Neural cell (in vitro differentiated cells): Measurements from ENCODE around the gene HIKESHI. TPM values are rescaled to one million over a fixed set of nuclear protein-coding genes. Genes with fewer than 3 reads are reported as not detected.
A peak's percentile ranks its signal among the peaks of the same experiment; 100 is the strongest.
"Not testable (repeated sequence)": the region's sequence is repeated elsewhere in the genome, so short reads cannot be mapped to it uniquely, and the experiment has no call there.

Experiments used
- H2AFZ ChIP-seq: fragments of 200-600, 300-800 bp; sonication (generic), shearing (Covaris generic); 2 replicates; pipeline ENCODE4 v1.6.0; 2014; ENCODE audit warnings: low read depth, mild to moderate bottlenecking, antibody characterized with exemption, low read length, moderate library complexity
- H3F3A ChIP-seq: fragments of 200-600 bp; shearing (Covaris generic); 2 replicates; pipeline ENCODE4 v1.6.1; 2016; ENCODE audit warnings: mild to moderate bottlenecking, moderate library complexity, mixed read lengths, antibody characterized with exemption, low read length; ENCODE audit not compliant: insufficient read depth, poor library complexity, severe bottlenecking
- H3K27ac ChIP-seq: fragments of 200-600, 300-800 bp; sonication (generic), shearing (Covaris generic); 2 replicates; pipeline ENCODE4 v1.5.1; 2014; ENCODE audit warnings: mild to moderate bottlenecking, low read length, moderate library complexity
- H3K27me3 ChIP-seq: fragments of 300-800, 200-600 bp; sonication (generic), shearing (Covaris generic); 2 replicates; pipeline ENCODE4 v1.6.0; 2014; ENCODE audit warnings: mild to moderate bottlenecking, low read depth, low read length, moderate library complexity; ENCODE audit not compliant: insufficient read depth
- H3K36me3 ChIP-seq: fragments of 300-800, 200-600 bp; sonication (generic), shearing (Covaris generic); 2 replicates; pipeline ENCODE4 v1.5.1; 2014; ENCODE audit warnings: mild to moderate bottlenecking, antibody characterized with exemption, low read length, moderate library complexity; ENCODE audit not compliant: insufficient read depth
- H3K4me2 ChIP-seq: fragments of 300-800, 200-600 bp; sonication (generic), shearing (Covaris generic); 2 replicates; pipeline ENCODE4 v1.6.0; 2014; ENCODE audit warnings: mild to moderate bottlenecking, low read length
- H3K4me3 ChIP-seq: fragments of 300-800, 200-600 bp; sonication (generic), shearing (Covaris generic); 2 replicates; pipeline ENCODE4 v1.5.1; 2014; ENCODE audit warnings: mild to moderate bottlenecking, low read length, moderate library complexity
- H3K79me2 ChIP-seq: fragments of 200-600 bp; shearing (Covaris generic); replicated peaks from 2 replicates; pipeline ENCODE4 v1.6.0; 2014; ENCODE audit warnings: mild to moderate bottlenecking, low read length, moderate library complexity; ENCODE audit not compliant: insufficient read depth
- H3K9ac ChIP-seq: fragments of 300-800, 200-600 bp; sonication (generic), shearing (Covaris generic); 2 replicates; pipeline ENCODE4 v1.6.1; 2016; ENCODE audit warnings: mild to moderate bottlenecking, low read length, mixed read lengths
- H3K9me2 ChIP-seq: fragments of 200-600 bp; shearing (Covaris generic); 2 replicates; pipeline ENCODE4 v1.6.1; 2016; ENCODE audit warnings: mild to moderate bottlenecking, low read length, mixed read lengths; ENCODE audit not compliant: insufficient read depth
- H3K9me3 ChIP-seq: fragments of 200-600, 300-800 bp; sonication (generic), shearing (Covaris generic); 2 replicates; pipeline ENCODE4 v1.6.1; 2016; ENCODE audit warnings: mild to moderate bottlenecking, mixed run types, low read length, moderate library complexity, mixed read lengths
- H4K20me1 ChIP-seq: fragments of 200-600 bp; shearing (Covaris generic); 2 replicates; pipeline ENCODE4 v1.6.1; 2016; ENCODE audit warnings: mild to moderate bottlenecking, mixed run types; ENCODE audit not compliant: insufficient read depth
- CTCF ChIP-seq: fragments of 450-650 bp; IDR thresholded peaks from 2 replicates; pipeline ENCODE4 v1.5.1; 2014; ENCODE audit warnings: antibody characterized with exemption, mild to moderate bottlenecking, moderate library complexity; ENCODE audit not compliant: poor library complexity, severe bottlenecking
- EP300 ChIP-seq: fragments of 450-650 bp; conservative IDR thresholded peaks from 2 replicates; pipeline ENCODE4 v1.6.1; 2014; ENCODE audit warnings: antibody characterized with exemption, mild to moderate bottlenecking, moderate library complexity; ENCODE audit not compliant: poor library complexity, severe bottlenecking
- EZH2 ChIP-seq: fragments of 200-600, 300-800 bp; shearing (Covaris generic), sonication (generic); IDR thresholded peaks from 2 replicates; pipeline ENCODE4 v1.6.1; 2014; ENCODE audit warnings: antibody characterized with exemption, low read length, borderline replicate concordance, mild to moderate bottlenecking; ENCODE audit not compliant: insufficient read depth, poor library complexity, severe bottlenecking
- MXI1 ChIP-seq: fragments of 450-650 bp; conservative IDR thresholded peaks from 2 replicates; pipeline ENCODE4 v1.6.1; 2014; ENCODE audit warnings: antibody characterized with exemption, mild to moderate bottlenecking; ENCODE audit not compliant: poor library complexity, severe bottlenecking
- POLR2AphosphoS5 ChIP-seq: IDR thresholded peaks from 2 replicates; pipeline ENCODE4 v1.6.1; 2012
- RAD21 ChIP-seq: fragments of 450-650 bp; conservative IDR thresholded peaks from 2 replicates; pipeline ENCODE4 v1.6.1; 2014; ENCODE audit warnings: antibody characterized with exemption, mild to moderate bottlenecking, moderate library complexity
- REST ChIP-seq: IDR thresholded peaks from 2 replicates; pipeline ENCODE4 v1.6.1; 2012; ENCODE audit warnings: borderline replicate concordance
- SMC3 ChIP-seq: fragments of 450-650 bp; conservative IDR thresholded peaks from 2 replicates; pipeline ENCODE4 v1.6.1; 2014; ENCODE audit warnings: antibody characterized with exemption, mild to moderate bottlenecking, moderate library complexity; ENCODE audit not compliant: poor library complexity
- TAF1 ChIP-seq: IDR thresholded peaks from 2 replicates; pipeline ENCODE4 v1.6.1; 2012; ENCODE audit warnings: low read depth
- polyA plus RNA-seq: library from polyadenylated mRNA; depleted of rRNA; stranded (reverse); fragments of >200 nt; gene quantifications from 2 replicates; pipeline ENCODE4 v1.2.3, GENCODE V29; 2014

The HIKESHI gene
- polyA plus RNA-seq, 1 donor from 2014 or later = 180 TPM

GRCh38 chr11:86288776-86289507, 13.1 kb upstream of the HIKESHI start:
- Histone ChIP-seq H2AFZ (no peak overlapping the region), H3K9ac (no peak overlapping the region), H3K9me2 (no peaks in the 10 kb centered on the region), H3F3A (no peaks in the 10 kb centered on the region), H3K4me2 (no peak overlapping the region), H3K27ac (no peak overlapping the region), H3K9me3 (no peaks in the 10 kb centered on the region), H3K36me3 (no peaks in the 10 kb centered on the region), H3K27me3 (no peaks in the 10 kb centered on the region), H3K4me3 (no peak overlapping the region), H3K79me2 (no peaks in the 10 kb centered on the region), H4K20me1 (no peaks in the 10 kb centered on the region)
- no peak for TF ChIP-seq RAD21
- no peak for TF ChIP-seq REST
- no peak for TF ChIP-seq TAF1
- TF ChIP-seq EP300 = no peak
- no peak for TF ChIP-seq MXI1
- TF ChIP-seq POLR2AphosphoS5 = no peak

GRCh38 chr11:86289508-86290280, 12.3 kb upstream of the HIKESHI start:
- not testable (repeated sequence) for H3K9me2 ChIP-seq, H3F3A ChIP-seq, H3K9me3 ChIP-seq, H3K27ac ChIP-seq, H3K27me3 ChIP-seq, H3K79me2 ChIP-seq, H3K9ac ChIP-seq, H2AFZ ChIP-seq, H3K4me3 ChIP-seq, H3K36me3 ChIP-seq, H3K4me2 ChIP-seq, H4K20me1 ChIP-seq

- no peaks in the 10 kb centered on the region for H4K20me1 ChIP-seq
- H3K4me3 ChIP-seq = no peak overlapping the region
- no peaks in the 10 kb centered on the region for H3K27me3 ChIP-seq
- no peaks in the 10 kb centered on the region for H3K79me2 ChIP-seq
- TF ChIP-seq EP300 = no peak
- peak; percentile 64 for TF ChIP-seq RAD21
- no peak for TF ChIP-seq REST
- no peak for TF ChIP-seq EZH2
- TF ChIP-seq SMC3 = peak; percentile 68
- no peak for TF ChIP-seq POLR2AphosphoS5
- TF ChIP-seq CTCF = peak; percentile 64
- TF ChIP-seq TAF1 = no peak
- H3K4me2 ChIP-seq = no peak overlapping the region
- H3K36me3 ChIP-seq = no peaks in the 10 kb centered on the region
- H3K27ac ChIP-seq = no peak overlapping the region
- no peaks in the 10 kb centered on the region for H3F3A ChIP-seq
- H2AFZ ChIP-seq = no peak overlapping the region
- no peaks in the 10 kb centered on the region for H3K9me3 ChIP-seq
- no peak overlapping the region for H3K9ac ChIP-seq
- no peaks in the 10 kb centered on the region for H3K9me2 ChIP-seq
These were observed 10.4 kb upstream of the HIKESHI start for GRCh38 chr11:86291466-86292262.
